ENCODE results near the gene MBIP.

Gene MBIP

DNA sequence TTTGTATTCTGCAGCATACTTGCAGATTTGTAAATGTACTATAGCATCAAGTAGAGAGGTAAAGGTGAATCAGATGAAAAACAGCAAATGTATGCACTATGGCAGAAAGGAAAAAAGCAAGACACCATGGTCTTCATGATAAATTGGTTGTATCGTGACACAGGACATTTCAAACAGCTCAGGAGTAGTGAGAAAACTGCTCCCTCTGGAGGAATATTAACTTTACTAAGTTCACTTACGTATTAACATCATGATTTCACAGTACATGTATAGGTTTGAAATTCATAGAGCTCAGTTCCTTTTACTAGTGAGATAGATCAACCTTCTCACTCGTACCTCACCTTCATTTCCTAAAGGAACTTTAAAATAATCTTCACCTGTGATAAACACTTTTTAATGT is 6.5 kb downstream of the MBIP start:
- no peak for DNase-seq

DNA sequence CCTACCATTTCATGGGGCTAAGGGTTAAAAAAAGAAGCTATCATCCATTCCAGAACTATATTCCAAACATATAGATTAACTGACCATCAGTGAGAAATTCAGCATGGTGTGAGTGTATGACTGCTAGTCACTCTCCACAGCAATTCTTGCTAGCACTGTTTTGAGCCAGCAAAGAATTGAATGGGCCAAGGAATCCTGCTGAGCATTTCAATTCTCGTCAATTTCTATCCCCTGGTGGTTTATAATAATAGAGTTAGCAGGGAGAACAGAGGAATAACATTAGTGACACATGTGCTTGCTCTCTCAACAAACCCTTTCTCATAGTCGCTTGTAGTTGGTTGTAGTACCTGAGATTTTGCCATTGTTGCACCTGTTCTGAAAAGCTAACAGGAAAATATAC is 7.2 kb downstream of the MBIP start:
- DNase-seq: no peak

DNA sequence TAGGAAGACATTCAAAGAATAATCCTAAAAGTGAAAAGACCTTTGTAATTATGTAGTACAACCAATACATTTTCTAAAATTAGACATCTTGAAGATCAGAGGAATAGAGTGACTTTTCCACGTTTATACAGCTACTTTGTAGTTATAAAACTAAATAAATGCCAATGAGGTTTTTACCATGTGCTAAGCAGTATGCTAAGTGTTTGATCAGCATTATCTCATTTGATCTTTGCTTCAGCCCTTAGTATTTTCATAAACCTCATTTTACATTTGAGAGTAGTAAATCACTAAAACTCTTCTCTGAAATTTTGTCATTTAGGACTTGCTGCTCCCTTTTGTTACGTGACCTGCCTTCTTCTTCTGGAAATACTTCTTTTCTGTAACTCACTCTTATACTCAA is 13.6 kb downstream of the MBIP start:
- no peak for DNase-seq

DNA sequence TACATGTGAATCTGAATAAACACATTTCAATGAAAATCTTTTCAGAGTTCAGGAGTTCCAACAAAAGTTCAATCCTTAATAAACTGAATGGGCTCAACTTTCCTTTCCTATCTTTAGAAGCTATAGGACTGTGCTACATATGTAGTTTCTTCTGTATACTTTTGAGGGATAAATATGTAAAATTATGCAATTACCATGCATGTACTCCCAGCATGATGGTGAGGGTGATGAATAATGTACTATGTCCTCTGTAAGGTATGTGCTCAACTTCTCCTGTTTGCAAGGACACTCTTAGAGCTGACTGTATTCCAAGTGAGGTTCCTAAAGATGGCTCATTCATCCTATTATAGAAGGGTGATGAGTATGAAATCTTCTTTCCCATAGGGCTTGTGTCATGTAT is 15.5 kb downstream of the MBIP start:
- no peak for DNase-seq

DNA sequence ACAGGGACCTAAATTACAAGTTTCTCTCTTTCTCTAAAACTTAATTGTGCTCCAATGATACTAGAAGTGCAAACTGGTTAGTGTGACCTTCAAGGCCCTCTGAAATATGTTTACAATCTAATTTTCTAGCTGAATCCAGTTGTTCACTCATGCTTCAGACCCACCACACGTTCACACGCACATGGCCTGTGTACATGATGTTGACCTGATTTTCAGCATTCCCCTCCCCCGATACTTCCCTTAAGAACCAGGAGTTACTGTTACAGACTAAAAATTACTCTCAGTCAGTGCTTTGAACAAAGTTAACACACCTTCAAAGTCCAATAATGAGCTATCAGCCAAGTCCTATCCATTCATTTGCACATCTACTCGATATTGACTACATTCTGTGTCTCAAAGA is 16.5 kb downstream of the MBIP start:
- no peak for DNase-seq

DNA sequence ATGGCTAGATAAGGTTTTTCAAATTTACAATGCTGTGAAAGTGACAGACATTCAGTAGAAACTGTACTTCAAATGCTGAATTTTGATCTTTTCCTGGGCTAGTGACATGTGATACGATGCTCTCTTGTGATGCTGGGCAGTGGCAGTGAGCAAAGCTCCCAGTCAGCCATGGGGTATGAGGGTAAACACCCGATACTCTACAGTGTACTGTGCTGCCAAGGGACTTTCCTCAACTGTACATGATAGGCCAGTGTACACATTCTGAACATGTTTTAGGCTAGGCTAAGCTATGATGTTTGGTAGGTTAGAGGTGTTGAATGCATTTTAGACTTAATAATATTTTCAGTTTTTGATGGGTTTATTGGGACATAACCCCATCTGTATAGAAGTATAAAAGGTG is 17.6 kb downstream of the MBIP start:
- no peak for DNase-seq

DNA sequence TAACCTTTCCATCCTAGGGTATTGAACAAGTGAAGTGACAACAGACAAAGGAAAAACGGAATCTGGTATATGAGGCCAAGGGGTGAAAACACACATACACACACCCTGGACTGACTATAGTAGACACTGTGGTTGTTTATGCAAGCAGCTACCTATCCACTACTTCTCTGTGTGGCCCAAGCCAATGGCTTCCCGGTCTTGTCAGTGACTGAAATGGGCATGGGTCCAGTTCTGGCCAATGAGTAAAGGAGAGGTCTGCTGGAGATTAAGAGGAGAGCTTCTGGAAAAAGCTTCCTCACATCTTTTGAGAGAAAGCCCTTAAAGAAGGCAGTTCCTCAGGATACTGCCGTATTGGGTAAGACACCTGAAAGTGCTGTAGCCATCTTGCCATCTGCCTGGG is 19.3 kb downstream of the MBIP start:
- peak in 2 of 56 donors; percentile 0 for DNase-seq

DNA sequence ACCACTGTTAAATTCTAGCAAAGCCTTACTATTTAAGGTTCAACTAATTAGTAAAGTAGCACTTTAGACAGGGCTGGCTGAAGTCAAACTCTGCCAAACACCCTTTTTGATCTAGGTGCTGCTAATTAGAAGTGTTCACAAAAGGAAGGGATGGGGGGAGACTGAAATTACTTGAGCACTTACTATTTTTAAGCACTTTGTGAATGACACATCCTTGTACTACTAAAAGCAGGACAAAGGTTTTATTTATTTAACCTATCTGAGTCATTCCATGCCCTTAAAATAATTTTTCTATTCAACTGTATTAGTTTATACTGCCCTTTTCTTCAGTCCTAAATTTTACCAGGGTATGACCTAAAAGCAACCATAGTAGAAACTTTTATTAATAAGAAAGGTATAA is 20.1 kb downstream of the MBIP start:
- no peak for DNase-seq

DNA sequence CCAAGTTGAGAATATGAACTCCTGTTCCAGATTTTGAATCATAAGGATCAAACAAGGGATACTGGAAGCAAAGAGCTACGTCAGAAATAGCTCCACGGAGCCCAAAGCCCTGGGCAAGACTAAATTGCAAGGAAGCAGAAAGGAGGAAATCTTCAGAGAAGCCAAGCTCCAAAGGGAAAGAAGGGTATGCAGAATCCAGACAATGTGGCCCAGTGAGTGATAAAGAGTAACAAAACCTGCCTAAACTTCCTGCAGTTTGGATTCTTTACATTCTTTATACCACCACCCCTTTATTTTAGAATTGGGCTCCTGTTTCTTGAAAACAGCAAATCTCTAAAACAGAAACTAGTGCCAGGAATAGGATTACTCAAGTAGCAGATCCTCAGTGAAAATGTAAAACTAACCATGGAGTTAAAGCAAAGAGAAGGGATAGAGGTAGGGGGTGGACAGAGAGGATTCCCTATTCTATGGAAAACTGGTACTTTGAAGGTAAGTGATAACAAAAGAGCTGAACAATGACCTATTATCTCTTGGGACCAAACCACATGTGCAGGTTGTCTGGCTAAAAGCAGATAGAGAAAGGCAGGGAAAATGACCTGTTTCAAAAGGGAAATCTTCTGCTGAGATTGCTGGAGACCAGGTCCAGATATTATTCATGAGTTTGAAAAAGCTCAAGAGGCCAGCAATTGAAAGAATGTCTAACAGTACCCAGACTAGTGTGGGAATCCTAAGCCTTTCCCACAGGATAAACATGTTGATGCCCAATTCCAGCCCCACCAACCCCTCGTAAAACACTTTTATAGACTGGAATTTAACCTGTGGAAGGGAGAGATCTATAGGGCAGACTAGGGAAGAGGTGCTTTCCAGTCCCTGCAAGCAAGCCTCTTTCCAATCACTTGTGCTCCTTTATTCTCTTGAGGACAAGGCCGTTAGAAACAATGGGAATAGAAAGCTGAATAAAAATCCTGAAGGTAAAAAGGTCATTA is 24.5 kb downstream of the MBIP start:
- DNase-seq: no peak

DNA sequence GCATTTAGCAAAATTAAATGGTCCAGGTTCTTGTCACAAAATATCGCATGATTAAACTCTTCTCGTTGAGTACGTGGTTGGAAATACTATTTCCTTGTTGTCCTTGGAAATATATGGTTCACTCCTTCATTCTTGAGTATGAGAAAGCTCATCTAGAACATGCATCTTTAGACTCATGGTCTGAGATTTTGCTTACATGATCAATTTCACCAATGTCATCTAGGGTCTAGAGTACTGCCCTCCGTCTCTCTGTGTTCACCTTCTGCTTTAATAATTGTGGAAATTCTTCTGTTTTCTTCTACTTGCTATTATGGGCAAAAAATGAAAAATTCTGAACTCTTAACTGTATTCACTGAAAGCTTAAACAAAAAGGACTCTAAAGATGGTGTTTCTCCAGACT is 25.9 kb downstream of the MBIP start:
- DNase-seq: no peak

DNA sequence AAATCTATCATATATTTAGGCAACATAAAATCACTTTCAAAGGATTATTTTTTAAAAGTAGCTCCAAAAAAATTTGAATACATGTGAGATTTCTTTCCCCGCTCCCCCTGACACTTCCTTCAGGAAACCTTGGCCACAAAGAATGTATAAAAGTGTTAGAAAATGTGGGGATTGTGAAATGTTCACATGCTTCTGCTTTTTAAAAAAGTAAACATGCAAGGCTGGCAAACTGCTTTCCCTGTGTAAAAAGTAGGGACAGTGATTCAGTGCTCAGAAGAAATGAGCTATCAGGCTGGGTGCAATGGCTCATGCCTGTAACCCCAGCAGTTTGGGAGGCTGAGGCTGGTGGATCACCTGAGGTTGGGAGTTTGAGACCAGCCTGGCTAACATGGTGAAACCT is 26.6 kb downstream of the MBIP start:
- no peak for DNase-seq

DNA sequence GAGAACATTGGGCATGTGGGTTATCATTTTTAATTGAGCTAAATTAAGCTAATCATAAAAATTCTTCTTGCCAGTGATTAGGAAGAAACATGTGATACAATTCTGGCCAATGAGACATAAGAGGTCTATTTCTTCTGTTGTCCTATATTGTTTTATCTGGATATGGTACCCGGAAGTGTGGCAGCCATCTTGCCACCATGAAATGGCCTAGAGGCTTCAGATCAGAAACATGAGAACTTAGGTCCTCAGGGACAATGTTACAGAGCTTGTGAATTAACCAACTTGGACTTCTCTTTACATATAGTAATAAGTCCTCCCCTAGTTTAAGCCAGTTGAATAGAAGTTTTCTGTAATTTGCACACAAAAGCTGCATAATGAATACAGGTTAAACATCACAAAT is 30.5 kb downstream of the MBIP start:
- no peak for DNase-seq

DNA sequence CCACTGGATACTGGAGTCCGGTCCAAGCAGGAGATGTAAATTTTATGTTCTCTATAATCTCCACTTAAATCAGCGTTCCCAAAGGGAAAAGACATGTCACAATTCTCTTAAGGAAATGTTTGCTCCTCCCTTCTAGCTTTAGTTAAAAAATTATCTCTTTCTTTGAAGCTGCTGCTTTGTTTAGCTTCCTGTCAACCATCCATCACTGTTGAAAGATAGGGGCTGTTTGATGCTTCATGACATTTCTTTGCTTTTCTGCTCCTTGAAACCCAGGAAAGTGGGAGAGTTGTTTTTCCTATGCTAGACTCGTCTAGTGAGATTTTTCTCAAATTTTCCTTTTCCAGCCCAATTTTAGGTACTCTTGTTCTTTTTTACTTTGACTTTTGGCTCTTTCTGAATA is 31.9 kb downstream of the MBIP start:
- DNase-seq: no peak

DNA sequence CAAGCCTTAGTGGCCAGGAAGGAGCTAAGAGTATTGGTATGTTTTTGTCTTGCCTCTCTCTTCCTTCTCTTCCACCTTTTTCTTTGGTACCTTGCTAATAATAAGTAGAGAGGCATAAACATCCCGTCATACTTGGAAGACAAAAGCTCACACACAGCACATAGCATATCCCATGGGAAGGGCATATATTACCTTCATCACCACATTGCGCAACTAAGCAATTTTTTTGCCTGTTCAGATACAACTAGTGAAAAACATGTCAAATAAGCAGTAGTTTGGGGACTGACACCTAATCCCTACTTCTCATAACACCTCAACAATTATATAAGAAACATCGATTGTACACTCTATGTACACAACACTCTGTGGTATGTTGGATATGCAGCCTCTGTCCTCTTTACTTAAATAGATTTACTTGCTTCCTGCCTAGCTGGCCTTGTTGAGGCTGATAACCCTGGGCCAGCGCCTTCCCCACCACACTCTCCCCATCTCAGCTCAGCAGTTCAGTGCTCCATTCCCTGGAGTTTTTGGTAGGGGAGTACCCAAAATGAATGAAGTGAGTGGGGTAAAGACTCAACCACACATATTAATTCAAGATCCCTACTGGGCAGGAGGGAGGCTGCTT is 35.4 kb downstream of the MBIP start:
- DNase-seq: no peak

DNA sequence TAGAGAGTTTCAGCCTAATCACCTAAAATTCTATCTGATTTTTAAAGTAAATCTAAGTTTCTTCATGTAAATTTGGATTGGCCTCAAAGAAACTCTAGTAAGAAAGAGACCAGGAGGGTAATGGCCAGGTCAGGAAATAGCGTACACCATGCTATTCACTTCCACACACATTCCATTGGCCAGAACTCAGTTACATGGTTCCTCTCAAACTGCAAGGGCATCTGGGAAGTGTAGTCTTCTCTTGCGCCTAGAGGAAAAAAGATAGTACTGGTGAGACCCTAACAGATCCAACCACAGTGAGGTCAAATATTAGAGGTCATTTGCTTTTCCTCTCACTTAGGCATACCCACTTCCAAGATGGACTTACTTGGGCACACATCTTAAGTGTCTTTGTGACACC is 39.1 kb downstream of the MBIP start:
- DNase-seq: no peak

DNA sequence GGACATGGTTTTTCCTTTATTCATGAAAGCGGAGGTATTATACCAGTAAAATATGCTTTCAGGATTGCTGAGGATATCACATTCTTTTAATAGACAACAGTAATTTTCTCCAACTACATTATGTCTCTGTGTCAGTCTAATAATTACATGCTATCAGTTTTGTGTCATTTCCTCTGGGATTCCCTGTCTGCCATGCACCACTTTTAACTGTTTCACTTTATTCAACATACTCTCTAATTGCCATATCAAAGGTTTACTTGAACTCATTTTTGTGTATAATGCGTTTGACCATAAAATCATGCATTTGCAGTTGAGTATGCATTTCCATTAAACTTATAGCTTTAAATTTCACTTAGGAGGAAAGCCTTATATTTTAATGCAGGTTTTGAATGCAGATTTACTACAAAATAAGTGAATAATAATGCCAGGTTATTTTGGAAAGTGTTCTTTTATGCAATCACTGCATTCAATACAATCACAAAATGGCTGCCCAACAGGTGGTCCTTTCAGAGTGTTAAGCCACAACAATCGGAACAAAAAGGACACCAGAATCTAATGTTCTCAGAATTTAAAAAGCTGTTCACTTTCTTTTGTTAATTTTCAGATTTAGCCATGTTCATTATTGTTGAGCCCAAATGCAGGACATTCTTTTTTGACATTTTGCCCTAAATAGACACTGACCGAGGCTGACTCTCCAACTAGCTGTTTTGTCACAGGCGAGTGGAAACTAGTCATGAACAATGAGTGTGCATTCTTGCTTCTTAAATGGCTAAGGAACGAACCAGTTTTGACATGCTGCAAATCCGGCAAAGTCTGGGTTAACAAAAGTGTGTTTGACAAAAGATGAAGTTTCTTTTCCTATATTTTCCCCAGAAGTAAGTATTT is 40.9 kb downstream of the MBIP start:
- DNase-seq: peak in 1 of 56 donors; percentile 3

DNA sequence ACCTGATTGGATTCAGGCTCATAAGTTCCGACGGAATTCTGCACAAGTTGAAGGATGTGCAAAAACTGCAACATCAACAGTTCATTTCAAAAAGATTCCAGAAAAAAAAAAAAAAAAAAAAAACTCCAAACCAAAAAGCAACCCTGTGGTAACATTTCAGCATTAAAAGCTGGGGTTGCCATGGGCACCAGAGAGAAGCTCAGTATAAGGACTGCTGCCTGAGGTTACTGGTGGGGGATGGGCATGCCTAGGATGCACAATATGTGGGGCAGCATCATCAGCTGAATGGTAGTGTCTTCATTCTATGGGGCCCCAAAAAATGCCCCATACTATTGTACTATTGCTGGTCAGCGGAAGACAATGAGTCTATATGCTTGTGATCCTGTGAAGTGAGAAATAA is 44.7 kb downstream of the MBIP start:
- no peak for DNase-seq

DNA sequence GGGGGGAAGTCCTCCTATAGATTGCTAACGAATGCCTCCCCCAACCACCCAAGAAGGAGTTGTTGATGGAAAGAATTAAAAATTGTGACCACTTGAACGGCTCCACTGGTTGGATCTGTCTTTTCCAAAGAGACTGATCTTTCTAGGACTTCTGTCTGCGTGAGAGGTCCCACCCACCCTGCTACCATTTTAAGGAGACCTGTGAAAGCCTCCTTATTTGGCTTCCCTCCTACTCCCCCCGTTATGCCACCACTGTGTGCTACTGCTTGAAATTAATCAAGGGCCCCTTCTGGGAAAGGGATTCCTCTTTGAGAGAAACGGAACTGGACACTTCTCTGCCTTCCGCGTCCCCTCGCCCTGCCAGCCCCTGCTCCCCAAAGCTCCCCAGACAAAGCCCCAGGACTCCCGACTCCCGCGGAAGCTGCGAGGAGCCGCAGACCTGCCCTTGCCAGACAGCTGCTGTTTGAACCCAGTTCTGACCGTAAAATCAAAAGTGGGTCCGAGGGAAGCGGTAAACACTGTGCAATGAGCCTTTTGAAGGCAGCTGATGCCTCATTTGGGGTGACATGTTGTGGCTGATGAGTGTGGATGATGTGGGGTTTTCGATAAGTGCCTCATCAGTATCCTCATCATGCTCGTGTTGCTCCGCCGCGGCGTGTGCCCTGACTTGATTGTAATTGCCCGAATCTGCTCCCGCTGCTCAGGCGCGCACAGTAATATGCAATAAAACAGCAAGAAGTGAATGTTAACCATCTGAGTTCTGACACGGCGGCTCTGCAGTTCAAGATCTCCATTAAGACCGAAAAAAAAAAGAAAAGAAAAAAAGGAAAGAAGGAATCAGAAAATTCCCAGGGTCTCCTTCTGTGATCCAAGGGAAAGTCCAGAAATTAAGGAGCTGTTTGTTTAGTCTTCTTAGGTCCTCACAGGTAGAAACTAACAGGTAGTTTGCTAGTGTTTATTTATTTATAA is 48.2 kb downstream of the MBIP start:
- peak in 11 of 56 donors; percentile 1 to 30 (median 12) for DNase-seq

DNA sequence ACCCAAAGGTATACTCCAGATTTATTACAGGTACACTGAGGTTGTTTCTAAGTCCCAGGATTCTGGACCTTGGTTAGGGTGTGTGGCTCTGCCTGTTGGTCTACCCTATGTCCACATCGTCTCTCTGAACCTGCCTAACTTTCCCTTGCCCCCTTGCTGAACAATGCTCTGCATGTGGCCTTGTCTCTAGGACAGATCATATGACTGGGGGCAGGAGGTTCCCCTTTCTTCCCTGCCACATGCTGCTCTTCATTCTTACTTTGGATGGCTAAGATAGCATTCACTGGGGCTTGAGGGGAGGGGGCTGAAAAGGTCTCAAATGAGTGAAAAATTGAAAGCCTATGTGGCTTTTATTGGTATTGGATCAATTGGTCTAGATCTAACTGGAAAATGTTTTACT is 49.2 kb downstream of the MBIP start:
- no peak for DNase-seq

DNA sequence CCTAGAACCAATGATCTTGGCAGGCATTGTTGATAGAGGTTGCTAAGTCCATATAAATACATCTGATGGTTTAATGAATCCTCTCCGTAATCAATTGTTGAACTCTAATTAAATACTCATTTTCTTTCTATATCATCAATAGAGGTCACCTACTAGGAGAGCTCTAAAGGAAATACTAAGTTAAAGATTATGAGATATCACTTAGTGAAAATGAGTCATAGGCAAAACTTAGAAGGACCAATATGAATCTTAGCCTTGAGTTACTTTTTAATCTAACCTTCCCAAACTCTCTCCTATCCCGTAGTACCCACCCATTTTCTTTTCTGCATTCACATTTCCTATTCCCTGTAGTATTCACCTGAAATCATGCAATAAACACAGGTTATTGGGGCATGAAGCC is 50.2 kb downstream of the MBIP start:
- no peak for DNase-seq

DNA sequence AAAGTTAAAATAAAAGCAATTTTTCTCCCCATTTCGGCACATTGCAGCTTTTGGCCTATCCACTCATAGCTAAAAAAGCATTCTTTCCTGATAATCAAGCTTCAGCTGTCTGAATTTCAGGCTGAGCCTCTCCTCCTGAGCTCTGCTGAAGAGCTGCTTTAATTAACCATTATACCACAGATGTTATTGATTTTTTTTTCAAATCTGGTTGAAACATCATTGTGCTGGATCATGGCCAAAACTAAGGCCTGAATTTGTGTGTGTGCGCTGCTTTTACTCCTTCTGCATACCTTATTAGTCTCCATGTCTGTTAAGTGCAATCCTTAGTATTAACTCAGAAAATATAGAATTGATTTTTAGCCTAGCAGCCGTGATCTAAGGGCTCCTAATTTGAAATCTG is 52.3 kb downstream of the MBIP start:
- no peak for DNase-seq
